ENCODE measurements around the gene F8. TPM values are rescaled to one million over a fixed set of nuclear protein-coding genes. Genes with fewer than 3 reads are reported as not detected.
A peak's percentile ranks its signal among the peaks of the same experiment; 100 is the strongest.

The F8 gene
- total and polyA plus RNA-seq, 10 of the 15 experiments (the other 5 are each of a cell fraction or from before 2014, with no cell fraction given) = 3.0 to 8.1 (median 5.1) TPM

DNA sequence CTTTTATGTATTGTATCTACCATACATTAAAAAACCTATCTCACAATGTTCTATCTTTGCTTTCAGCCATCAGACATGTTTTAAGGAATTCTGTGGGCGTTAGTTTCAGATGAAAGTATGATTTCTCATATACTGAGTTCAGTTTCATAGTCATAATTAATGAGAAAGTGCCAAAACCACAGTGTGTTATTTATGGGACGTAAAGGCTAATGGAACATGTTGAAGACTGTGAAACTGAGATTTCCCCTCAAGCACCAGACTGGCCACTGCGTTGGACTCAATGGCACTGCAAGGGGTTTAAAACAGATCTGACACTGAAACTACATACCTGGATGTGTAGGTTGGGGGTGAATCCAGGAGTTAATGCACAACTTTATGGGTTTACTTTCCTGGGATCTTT is 32.0 kb downstream of the F8 start (continued):
- no peak for TF ChIP-seq RAD51 (IDR thresholded peaks at IDR 0.05)
- TF ChIP-seq, protein P1, sequence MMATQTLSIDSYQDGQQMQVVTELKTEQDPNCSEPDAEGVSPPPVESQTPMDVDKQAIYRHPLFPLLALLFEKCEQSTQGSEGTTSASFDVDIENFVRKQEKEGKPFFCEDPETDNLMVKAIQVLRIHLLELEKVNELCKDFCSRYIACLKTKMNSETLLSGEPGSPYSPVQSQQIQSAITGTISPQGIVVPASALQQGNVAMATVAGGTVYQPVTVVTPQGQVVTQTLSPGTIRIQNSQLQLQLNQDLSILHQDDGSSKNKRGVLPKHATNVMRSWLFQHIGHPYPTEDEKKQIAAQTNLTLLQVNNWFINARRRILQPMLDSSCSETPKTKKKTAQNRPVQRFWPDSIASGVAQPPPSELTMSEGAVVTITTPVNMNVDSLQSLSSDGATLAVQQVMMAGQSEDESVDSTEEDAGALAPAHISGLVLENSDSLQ (IDR thresholded peaks at IDR 0.05) = no peak
- no peak for TF ChIP-seq PML (IDR thresholded peaks at IDR 0.05; ENCODE audit: low read length)
- peak; percentile 40; the same call in 1 of the 2 replicates for TF ChIP-seq CBFB (IDR thresholded peaks at IDR 0.05; ENCODE audit: low read depth)
- no peak for TF ChIP-seq SMC3 (IDR thresholded peaks at IDR 0.05; ENCODE audit: borderline replicate concordance, low read length)
- no peak for TF ChIP-seq SUZ12 (IDR thresholded peaks at IDR 0.05; ENCODE audit: unreplicated experiment)
- TF ChIP-seq HDAC6 (IDR thresholded peaks at IDR 0.05; ENCODE audit: unreplicated experiment) = no peak
- TF ChIP-seq SREBF2 (IDR thresholded peaks at IDR 0.05; ENCODE audit: low read length) = no peak
- no peak for TF ChIP-seq ZZZ3 (IDR thresholded peaks at IDR 0.05; ENCODE audit: control insufficient read depth, insufficient read length, low read depth)
- TF ChIP-seq, protein P2, sequence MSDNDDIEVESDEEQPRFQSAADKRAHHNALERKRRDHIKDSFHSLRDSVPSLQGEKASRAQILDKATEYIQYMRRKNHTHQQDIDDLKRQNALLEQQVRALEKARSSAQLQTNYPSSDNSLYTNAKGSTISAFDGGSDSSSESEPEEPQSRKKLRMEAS (IDR thresholded peaks at IDR 0.05; ENCODE audit: low read depth, low read length) = no peak
- no peak for TF ChIP-seq RELA (IDR thresholded peaks at IDR 0.05; ENCODE audit: borderline replicate concordance, partially characterized antibody)
- no peak for TF ChIP-seq ZNF622 (IDR thresholded peaks at IDR 0.05)
- no peak for TF ChIP-seq SIN3A (IDR thresholded peaks at IDR 0.05; ENCODE audit: low read depth, low read length)
- no peak for TF ChIP-seq BACH1 (IDR thresholded peaks at IDR 0.05; ENCODE audit: borderline replicate concordance)
- TF ChIP-seq TCF3 (IDR thresholded peaks at IDR 0.05; ENCODE audit: borderline replicate concordance, insufficient read depth, low read depth, low read length) = no peak
- no peak for TF ChIP-seq NFYA (IDR thresholded peaks at IDR 0.05; ENCODE audit: borderline replicate concordance, low read depth, low read length)
- TF ChIP-seq ZBED1 (IDR thresholded peaks at IDR 0.05; ENCODE audit: borderline replicate concordance) = peak; percentile 45; the same call in 1 of the 2 replicates
- TF ChIP-seq KDM1A (IDR thresholded peaks at IDR 0.05; ENCODE audit: borderline replicate concordance) = no peak
- TF ChIP-seq HDAC2 (IDR thresholded peaks at IDR 0.05) = no peak
- TF ChIP-seq, protein P3, sequence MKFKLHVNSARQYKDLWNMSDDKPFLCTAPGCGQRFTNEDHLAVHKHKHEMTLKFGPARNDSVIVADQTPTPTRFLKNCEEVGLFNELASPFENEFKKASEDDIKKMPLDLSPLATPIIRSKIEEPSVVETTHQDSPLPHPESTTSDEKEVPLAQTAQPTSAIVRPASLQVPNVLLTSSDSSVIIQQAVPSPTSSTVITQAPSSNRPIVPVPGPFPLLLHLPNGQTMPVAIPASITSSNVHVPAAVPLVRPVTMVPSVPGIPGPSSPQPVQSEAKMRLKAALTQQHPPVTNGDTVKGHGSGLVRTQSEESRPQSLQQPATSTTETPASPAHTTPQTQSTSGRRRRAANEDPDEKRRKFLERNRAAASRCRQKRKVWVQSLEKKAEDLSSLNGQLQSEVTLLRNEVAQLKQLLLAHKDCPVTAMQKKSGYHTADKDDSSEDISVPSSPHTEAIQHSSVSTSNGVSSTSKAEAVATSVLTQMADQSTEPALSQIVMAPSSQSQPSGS (IDR thresholded peaks at IDR 0.05; ENCODE audit: low read length) = peak; percentile 59
- TF ChIP-seq, protein P4, sequence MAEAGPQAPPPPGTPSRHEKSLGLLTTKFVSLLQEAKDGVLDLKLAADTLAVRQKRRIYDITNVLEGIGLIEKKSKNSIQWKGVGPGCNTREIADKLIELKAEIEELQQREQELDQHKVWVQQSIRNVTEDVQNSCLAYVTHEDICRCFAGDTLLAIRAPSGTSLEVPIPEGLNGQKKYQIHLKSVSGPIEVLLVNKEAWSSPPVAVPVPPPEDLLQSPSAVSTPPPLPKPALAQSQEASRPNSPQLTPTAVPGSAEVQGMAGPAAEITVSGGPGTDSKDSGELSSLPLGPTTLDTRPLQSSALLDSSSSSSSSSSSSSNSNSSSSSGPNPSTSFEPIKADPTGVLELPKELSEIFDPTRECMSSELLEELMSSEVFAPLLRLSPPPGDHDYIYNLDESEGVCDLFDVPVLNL (IDR thresholded peaks at IDR 0.05; ENCODE audit: low read depth, low read length) = no peak
- no peak for TF ChIP-seq NFXL1 (IDR thresholded peaks at IDR 0.05; ENCODE audit: borderline replicate concordance)
- no peak for TF ChIP-seq SREBF1 (IDR thresholded peaks at IDR 0.05; ENCODE audit: low read length)
- no peak for TF ChIP-seq SMARCA5 (IDR thresholded peaks at IDR 0.05)
- TF ChIP-seq FOXK2 (IDR thresholded peaks at IDR 0.05) = no peak
- TF ChIP-seq NBN (IDR thresholded peaks at IDR 0.05) = no peak
- TF ChIP-seq TCF7 (IDR thresholded peaks at IDR 0.05; ENCODE audit: borderline replicate concordance) = 0 out of 2 replicates have a peak, but pooled peaks have one; percentile 29
- no peak for TF ChIP-seq TAF1 (IDR thresholded peaks at IDR 0.05; ENCODE audit: borderline replicate concordance, low read depth, low read length)
- TF ChIP-seq, protein P5, sequence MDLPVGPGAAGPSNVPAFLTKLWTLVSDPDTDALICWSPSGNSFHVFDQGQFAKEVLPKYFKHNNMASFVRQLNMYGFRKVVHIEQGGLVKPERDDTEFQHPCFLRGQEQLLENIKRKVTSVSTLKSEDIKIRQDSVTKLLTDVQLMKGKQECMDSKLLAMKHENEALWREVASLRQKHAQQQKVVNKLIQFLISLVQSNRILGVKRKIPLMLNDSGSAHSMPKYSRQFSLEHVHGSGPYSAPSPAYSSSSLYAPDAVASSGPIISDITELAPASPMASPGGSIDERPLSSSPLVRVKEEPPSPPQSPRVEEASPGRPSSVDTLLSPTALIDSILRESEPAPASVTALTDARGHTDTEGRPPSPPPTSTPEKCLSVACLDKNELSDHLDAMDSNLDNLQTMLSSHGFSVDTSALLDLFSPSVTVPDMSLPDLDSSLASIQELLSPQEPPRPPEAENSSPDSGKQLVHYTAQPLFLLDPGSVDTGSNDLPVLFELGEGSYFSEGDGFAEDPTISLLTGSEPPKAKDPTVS (IDR thresholded peaks at IDR 0.05; ENCODE audit: low read depth, low read length) = no peak
